Heart right ventricle (tissue), 16 donors: ENCODE data around the gene TAOK1. TPM values are rescaled to one million over a fixed set of nuclear protein-coding genes. Genes with fewer than 3 reads are reported as not detected.

Source experiments
- ATAC-seq, 8 donors: fragments of 200-7000 bp; cut with Tn5 transposase; one replicate each; pipeline ENCODE4 v1.9.1; 2020; ENCODE audit warnings: mild to moderate bottlenecking in 8 of 8, moderate library complexity in 8 of 8, moderate number of reproducible peaks in 1 of 8
- DNase-seq, 2 donors: peaks; one replicate each; pipeline ENCODE4 v3.0.0-alpha.2; 2020
- H3K27ac ChIP-seq, 10 donors: fragments of 200-600 bp; sonication (generic) in 2 of 10; one replicate each; pipeline versions ENCODE4 v1.5.0 to v1.8.0; 2020 to 2022; ENCODE audit warnings: mild to moderate bottlenecking in 3 of 10
- H3K27me3 ChIP-seq, 7 donors: fragments of 200-600 bp; one replicate each; pipeline ENCODE4 v1.8.0; 2021 to 2022; ENCODE audit warnings: mild to moderate bottlenecking in 2 of 7
- H3K36me3 ChIP-seq, 9 donors: fragments of 200-600 bp; sonication (generic) in 1 of 9; one replicate each; pipeline versions ENCODE4 v1.5.0 to v1.8.0; 2020 to 2022; ENCODE audit warnings: mild to moderate bottlenecking in 2 of 9
- H3K4me1 ChIP-seq, 9 donors: fragments of 200-600 bp; sonication (generic) in 1 of 9; one replicate each; pipeline versions ENCODE4 v1.5.0 to v1.8.0; 2020 to 2022; ENCODE audit warnings: mild to moderate bottlenecking in 4 of 9
- H3K4me3 ChIP-seq, 10 donors: fragments of 200-600 bp; sonication (generic) in 2 of 10; one replicate each; pipeline versions ENCODE4 v1.5.0 to v1.8.0; 2020 to 2022; ENCODE audit warnings: mild to moderate bottlenecking in 7 of 10, moderate library complexity in 2 of 10
- H3K9me3 ChIP-seq, 11 donors: fragments of 200-600 bp in 10 of 11; sonication (generic) in 2 of 11; one replicate each; pipeline versions ENCODE4 v1.5.0 to v1.8.0; 2013 to 2022; ENCODE audit warnings: mild to moderate bottlenecking in 2 of 11, control low read depth in 1 of 11, moderate library complexity in 1 of 11
- WGBS, 2 donors: extraction: QIAGEN DNeasy Blood & Tissue Kit; methylation state at CpG; one replicate each; pipeline ENCODE4 v1.1.7; 2013; ENCODE audit warnings: inconsistent platforms in 1 of 2; 5-methylcytosine and 5-hydroxymethylcytosine counted together
- intact Hi-C, 10 donors: fragments of 100-400 bp; cut with DNase I; formaldehyde crosslinking; loops; one replicate each; pipeline versions ENCODE4 v1.11.1 to v1.14.2; 2022
- polyA plus RNA-seq, 2 donors: library from polyadenylated mRNA; stranded (reverse); fragments of 200-250 nt; gene quantifications; one replicate each; pipeline ENCODE4 v1.2.3, GENCODE V29; 2013
- total RNA-seq, 10 donors: library from RNA; stranded (reverse); fragmentation: NEBNext Ultra II Directional in 3 of 10; extraction: Animal tissue kit (Norgen Biotek cat#: 25700) in 3 of 10; gene quantifications; one replicate each; pipeline versions ENCODE4 v1.2.1 to v1.2.4, GENCODE V29; 2021 to 2023
- TF ChIP-seq, protein P1 (sequence below), 9 donors: fragments of 200-600 bp; sonication (generic) in 2 of 9; IDR thresholded peaks; one replicate each; pipeline versions ENCODE4 v1.5.0 to v1.8.0; 2021 to 2022; ENCODE audit warnings: antibody characterized with exemption in 9 of 9, mild to moderate bottlenecking in 5 of 9, moderate library complexity in 1 of 9
- donor health status: Arrhythmogenic right ventricular cardiomyopathy.
- donor health status: ischemic (EF 13 %, LVEDD 7.1; RV severe dilation, severe dysfunction).
- donor health status: healthy with polysubstance abuse.
- donor health status: DM: no; HTN: yes; CAD: no.
- donor health status: DM: no; HTN: no; CAD: no.
- donor health status: ischemic (EF 25% LVEDD 6.9; RV normal size, moderate dysfunction).
- donor health status: ischemic (EF 25% LVEDD 5.7; RV mildly dilated, moderate dysfunction).
- donor health status: healthy.
- donor health status: DM: yes; HTN: yes; CAD: no.
- donor health status: Ischemic cardiomyopathy.
- donor health status: ischemic (EF 35%, LVEDD 5.7; RV mildly dilated, moderate dysfunction).
- donor health status: nonischemic (EF 11% LVEDD 7.7; RV severe dilation, severe dysfunction).
- donor health status: DM: yes; HTN: yes; CAD: no.
- donor health status: PGD.
- donor health status: ischemic (EF 29% LVEDD 5.4; RV normal size, mild dysfunction).
- donor health status: nonischemic (EF 23%, LVEDD 6.1; RV moderate dilation, normal function).

TAOK1 gene
- total and polyA plus RNA-seq, 12 donors: 6.4 to 86.9 (median 68.8) TPM

DNA sequence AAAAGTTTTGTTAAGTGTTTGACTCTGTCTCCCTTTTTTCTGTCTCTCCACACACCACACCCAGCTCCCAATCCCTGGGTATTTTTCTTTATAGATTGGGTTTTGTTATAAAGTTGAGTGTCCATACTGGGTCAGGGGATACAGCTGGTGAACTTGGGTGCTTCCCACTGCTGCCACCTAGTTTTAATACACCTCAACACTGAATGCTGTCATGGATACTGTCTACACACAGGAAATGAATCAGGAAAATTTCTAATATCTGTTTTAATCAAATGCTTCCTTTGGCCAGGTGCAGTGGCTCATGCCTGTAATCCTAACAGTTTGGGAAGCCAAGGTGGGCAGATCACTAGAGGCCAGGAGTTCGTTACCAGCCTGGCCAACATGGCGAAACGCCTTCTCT, 5.3 kb upstream of the TAOK1 start:
- Histone ChIP-seq H3K4me3 (no peak overlapping the region), H3K9me3 (no peaks in the 10 kb centered on the region), H3K36me3 (no peaks in the 10 kb centered on the region), H3K27me3 (no peaks in the 10 kb centered on the region), H3K27ac (no peak overlapping the region), H3K4me1 (peaks cover 0 to 13% (median 0%) of the 10 kb centered on the region in 9 donors)
- ATAC-seq (no peak), DNase-seq (no peak)
- intact Hi-C loops: no loop called here
- 96 to 97% methylated on average over 3 of the region's 3 CpGs for WGBS, 2 donors
- TF ChIP-seq, protein P1, sequence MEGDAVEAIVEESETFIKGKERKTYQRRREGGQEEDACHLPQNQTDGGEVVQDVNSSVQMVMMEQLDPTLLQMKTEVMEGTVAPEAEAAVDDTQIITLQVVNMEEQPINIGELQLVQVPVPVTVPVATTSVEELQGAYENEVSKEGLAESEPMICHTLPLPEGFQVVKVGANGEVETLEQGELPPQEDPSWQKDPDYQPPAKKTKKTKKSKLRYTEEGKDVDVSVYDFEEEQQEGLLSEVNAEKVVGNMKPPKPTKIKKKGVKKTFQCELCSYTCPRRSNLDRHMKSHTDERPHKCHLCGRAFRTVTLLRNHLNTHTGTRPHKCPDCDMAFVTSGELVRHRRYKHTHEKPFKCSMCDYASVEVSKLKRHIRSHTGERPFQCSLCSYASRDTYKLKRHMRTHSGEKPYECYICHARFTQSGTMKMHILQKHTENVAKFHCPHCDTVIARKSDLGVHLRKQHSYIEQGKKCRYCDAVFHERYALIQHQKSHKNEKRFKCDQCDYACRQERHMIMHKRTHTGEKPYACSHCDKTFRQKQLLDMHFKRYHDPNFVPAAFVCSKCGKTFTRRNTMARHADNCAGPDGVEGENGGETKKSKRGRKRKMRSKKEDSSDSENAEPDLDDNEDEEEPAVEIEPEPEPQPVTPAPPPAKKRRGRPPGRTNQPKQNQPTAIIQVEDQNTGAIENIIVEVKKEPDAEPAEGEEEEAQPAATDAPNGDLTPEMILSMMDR (IDR thresholded peaks at IDR 0.05): no peak

DNA sequence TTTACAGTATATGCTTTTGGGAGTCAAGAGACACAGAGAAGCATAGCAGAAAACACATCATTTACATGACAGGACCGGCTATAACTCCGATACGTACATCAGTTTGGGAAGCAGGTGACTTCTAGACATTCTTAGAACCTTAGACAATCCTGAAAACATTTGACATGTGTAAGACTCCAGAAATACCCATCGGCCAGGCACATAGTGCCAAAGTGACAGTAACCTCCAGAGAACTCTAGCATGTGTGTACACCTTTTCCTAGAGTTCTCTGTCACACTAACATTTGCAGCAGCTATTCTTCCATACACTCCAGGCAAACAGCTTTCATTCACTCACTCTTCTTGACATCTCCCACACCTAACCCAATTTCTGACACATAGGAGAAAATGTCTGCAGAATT, 3.4 kb upstream of the TAOK1 start:
- Histone ChIP-seq H3K27ac (no peak overlapping the region), H3K27me3 (no peaks in the 10 kb centered on the region), H3K4me1 (peaks cover 0 to 19% (median 6%) of the 10 kb centered on the region in 9 donors), H3K9me3 (no peaks in the 10 kb centered on the region), H3K36me3 (no peaks in the 10 kb centered on the region), H3K4me3 (no peak overlapping the region)
- ATAC-seq (no peak), DNase-seq (no peak)
- intact Hi-C loops: no loop called here
- WGBS, 2 donors: 68 to 73% methylated on average over 4 of the region's 4 CpGs
- TF ChIP-seq, protein P1 (IDR thresholded peaks at IDR 0.05): no peak

DNA sequence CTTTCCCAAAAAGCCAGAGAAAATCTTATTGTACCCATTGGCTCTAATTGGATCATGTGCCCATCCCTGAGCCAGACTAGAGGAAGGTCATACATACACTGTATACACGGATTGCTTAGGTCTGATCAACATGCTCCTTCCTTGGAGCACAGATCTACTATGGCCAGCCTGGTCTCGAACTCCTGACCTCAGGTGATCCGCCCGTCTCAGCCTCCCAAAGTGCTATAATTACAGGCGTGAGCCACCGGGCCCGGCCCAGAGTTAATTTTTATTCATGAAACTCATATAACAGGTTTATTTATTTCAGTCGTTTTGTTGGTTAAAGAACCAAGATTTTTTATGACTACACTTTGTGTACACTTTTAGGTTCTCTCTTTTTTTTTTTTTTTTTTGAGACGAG, 1.2 kb upstream of the TAOK1 start:
- intact Hi-C loops: no loop called here
- Histone ChIP-seq H3K4me3 (no peak overlapping the region), H3K27ac (no peak overlapping the region), H3K27me3 (no peaks in the 10 kb centered on the region), H3K9me3 (no peaks in the 10 kb centered on the region), H3K36me3 (no peaks in the 10 kb centered on the region), H3K4me1 (peaks cover 4 to 40% (median 28%) of the 10 kb centered on the region in 9 donors)
- TF ChIP-seq, protein P1 (IDR thresholded peaks at IDR 0.05): no peak
- DNase-seq (no peak), ATAC-seq (no peak)
- WGBS, 2 donors: 95% methylated on average over 8 to 9 of the region's 9 CpGs

DNA sequence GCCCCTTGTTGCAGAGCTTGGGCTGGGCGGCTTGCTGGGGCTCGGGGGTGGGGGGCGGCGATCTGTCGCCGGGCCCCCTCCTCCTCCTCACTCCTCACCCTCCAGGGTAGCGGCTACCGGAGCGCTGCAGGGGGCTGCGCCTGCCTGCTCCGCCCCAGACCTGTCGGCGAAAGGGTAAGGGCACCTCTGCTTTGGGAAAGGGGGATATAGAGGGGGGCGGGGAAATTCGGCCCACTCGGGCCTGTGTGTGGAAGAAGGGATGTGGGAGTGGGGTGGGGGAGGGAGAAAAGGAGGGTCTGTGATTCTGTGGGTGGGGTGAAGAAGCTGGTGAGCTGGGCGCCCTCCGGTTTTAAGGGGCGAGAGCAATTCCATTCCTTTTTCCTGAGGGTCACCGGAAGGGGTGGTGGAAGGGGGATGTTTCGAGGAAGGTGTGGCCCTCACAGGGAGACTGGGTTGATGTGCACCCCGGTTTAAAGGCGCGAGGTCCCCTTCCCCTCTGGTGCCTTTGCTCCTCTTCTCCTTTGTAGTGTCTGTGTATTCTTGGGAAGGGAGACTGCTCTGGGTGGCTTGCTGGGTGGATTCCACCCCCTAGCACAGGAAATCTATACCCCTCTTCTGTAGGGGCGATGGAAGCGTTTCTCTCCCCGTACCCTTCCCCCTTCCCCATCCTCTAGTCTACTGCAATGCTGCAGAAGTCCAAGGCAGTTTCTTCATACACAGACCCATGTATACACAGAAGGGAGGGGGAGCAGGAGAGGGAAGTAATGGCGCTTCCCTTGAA, 878 bp downstream of the TAOK1 start:
- H3K4me1 ChIP-seq: peaks cover 4 to 57% (median 38%) of the 10 kb centered on the region in 9 donors
- no peaks in the 10 kb centered on the region for H3K9me3 ChIP-seq
- 1% methylated on average over 22 to 28 of the region's 28 CpGs for WGBS, 2 donors
- H3K4me3 ChIP-seq: peak overlapping the region; percentile 73 to 99 (median 88)
- H3K36me3 ChIP-seq: peaks cover 0 to 9% (median 0%) of the 10 kb centered on the region in 9 donors
- ATAC-seq (peak in 5 of 8 donors; percentile 1 to 67 (median 28)), DNase-seq (peak in 1 of 2 donors; percentile 15)
- no peaks in the 10 kb centered on the region for H3K27me3 ChIP-seq
- TF ChIP-seq, protein P1 (IDR thresholded peaks at IDR 0.05): no peak
- H3K27ac ChIP-seq: peak overlapping the region; percentile 96 to 99 (median 98)
- intact Hi-C loops: loop anchor here in 1 of 10 donors (10.0 kb wide), 1 partner anchor 74 kb away; no protein-coding TSS in a partner anchor
